ENCODE measurements around the gene AKR1C2.
"Not testable (repeated sequence)": the region's sequence is repeated elsewhere in the genome, so short reads cannot be mapped to it uniquely, and the experiment has no call there.

Gene AKR1C2

DNA sequence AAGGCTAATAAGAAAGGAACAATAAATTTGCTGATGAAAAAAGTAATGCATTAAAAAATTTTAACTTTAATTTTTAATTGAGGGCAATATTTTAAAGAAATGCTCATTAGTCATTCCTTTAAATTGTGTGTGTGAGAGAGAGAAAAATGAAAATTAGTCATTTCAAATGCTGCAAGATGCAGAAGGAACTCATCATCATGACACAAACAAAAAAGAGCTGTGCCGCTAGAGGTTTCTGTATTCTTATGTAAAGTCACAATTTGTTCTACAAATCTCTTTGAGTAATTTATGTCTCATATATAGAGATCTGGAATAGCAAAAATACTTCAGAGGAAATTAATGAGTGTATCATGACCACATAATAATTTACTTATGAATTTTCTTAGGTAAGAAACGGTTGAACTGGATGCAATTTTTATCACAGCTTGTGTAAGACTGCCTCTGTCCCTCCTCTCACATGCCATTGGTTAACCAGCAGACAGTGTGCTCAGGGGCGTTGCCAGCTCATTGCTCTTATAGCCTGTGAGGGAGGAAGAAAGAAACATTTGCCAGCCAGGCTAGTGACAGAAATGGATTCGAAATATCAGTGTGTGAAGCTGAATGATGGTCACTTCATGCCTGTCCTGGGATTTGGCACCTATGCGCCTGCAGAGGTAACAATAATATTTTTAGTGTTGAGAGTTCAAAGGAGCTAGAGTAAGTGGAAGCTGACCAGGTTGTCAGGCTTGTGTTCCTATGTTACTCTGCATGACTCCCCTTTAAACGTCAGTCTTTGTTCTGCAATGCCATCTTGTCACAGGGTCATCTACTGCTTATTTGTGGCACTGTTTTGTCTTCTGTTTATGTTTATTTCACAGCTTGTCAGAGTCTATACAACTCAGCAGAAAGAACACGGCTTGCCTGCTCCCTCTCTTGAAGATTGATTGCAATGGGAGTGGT is 40.5 kb downstream of the AKR1C2 start, which contains the start of gene AKR1C1:
Gene AKR1C1 (plus strand): TSS at position 540 of the 939 bp plus-strand sequence. CDS start 30 bp downstream, at position 570.
- FAIRE-seq; DNase-seq (ENCODE audit: insufficient read length, low spot score): not testable (repeated sequence)

DNA sequence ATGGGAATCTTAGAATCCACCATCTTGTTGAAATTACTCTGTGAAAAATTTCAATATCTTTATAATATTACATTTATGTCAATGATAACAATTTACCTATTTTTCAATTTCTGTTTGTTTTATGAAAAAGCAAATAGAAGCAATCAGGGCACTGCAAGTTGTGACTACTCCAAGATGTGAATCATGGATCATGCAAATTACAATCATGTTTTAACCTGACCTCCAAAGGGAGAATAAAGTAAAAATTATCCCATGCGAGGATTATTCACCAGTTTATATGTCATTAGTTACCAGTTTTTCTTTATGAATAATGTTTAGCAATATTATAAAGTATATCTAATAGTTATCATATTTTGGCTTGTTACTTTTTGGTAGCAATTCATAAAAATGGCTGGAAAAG is 41.3 kb downstream of the AKR1C2 start:
- FAIRE-seq: not testable (repeated sequence)

DNA sequence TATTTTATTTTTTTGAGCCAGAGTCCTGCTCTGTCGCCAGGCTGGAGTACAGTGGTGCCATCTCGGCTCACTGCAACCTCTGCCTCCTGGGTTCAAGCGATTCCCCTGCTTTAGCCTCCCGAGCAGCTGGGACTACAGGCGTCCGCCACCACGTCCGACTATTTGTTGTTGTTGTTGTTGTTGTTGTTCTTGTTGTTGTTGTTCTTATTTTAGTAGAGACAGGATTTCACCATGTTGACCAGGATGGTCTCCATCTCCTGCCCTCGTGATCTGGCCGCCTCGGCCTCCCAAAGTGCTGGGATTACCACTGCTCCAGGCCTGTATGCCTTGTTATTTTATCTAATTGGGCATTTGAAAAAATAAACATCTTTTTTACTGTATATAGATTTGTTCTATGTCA is 42.1 kb downstream of the AKR1C2 start:
- FAIRE-seq; DNase-seq (ENCODE audit: insufficient read length, low spot score): not testable (repeated sequence)

More for the DNA sequence above, 41.3 kb downstream of the AKR1C2 start:
- not testable (repeated sequence) for DNase-seq (ENCODE audit: insufficient read length, low spot score)

DNA sequence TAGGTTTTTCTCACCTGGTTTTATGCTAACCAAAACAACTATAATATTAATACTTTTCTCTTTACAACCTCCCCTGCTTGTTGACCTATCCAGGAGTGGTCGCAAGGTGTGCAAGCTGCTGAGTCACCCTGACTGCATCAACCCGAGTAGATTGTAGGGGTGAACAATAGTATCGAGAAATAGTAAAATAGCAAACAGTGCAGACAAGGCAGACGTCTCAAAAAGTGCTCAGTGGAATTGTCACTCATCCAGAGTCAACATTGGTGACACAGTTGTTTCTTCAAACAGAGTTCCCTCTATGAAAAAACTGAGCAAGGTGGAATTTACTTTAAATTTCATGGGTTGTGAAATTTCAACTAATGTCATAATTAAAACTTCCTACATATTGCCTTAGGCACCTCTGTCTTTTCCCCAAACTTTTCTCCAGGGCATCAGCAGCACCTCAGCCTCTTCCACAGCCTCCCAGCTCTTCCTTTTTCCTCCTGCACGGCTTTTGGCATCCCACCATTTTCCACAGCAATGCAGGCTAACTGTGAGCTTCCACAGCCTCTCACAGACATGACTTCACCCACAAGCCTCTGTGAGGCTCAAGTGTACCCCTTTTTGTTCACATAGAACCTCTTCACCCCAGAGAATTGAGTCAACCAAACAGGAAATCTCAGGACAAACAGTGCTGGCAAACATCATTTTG is 46.6 kb downstream of the AKR1C2 start:
- DNase-seq (ENCODE audit: insufficient read length, low spot score); FAIRE-seq: not testable (repeated sequence)

DNA sequence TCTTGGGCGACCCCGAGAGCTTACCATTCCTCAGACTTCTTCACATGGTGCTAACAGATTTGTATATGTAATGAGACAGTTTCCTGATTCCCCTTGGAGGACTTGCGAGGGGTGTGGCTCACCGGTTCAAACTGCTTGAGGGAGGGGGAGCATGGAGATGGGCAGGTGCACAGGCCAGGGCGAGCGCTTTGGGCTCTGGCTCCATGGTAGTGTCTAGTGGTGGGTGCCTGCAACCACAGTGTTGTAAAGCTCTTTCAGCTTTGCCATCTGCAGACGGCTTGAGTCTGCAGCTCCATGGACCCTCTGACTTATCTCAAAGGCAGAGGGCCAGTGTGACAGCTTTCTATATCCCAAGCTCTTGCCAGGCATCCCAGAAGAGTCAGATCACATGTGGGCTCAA is 47.6 kb downstream of the AKR1C2 start:
- DNase-seq (ENCODE audit: insufficient read length, low spot score); FAIRE-seq: not testable (repeated sequence)

DNA sequence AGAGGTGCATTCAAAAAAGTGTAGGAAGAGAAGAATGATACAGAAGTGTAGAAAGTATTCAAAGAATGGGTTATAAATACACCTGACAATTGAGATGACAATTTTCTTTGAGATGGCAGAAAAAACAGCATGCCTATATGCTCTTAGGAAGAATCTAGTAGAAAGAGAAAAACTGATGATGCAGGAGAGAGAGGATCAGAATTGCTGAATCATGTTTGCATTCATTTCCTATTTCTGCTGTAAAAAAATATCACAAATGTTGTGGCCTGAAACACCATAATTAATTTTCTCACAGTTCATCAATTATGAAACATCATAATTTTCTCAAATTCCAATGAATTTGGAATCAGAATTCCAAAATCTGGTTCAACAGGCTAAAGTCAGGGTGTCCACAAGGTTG is 50.3 kb downstream of the AKR1C2 start:
- FAIRE-seq (no peak), DNase-seq (ENCODE audit: insufficient read length, low spot score) (no peak)

DNA sequence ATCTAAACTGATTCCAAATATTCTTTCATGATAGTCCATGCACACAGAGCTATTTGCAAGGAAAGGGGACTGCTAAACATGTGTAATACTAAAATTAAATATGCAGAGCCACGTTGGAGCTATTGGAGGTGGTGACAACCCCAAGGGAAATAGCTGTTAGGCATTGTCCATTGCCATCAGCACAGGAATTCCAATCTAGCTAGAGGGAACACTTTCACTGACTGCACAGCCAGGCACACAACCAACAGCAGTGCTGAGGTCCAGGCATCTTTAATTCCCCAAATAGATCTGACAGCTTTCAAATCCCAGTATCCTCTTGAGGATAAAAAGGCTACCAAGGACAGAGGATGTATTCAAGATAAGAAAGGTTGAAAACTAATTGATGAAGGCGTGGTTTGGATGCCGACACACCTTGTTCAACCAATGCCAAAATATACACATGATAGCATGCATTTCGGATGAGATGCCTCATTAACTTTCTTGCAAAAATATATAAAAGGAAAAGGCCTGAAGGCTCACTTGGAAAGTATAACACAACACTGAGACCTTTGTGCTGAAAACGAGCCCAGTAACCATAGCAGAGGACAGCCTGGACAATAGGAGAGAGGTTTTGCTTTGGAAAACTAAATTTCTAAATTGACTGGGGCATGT is 52.0 kb downstream of the AKR1C2 start:
- not testable (repeated sequence) for FAIRE-seq; DNase-seq (ENCODE audit: insufficient read length, low spot score)

DNA sequence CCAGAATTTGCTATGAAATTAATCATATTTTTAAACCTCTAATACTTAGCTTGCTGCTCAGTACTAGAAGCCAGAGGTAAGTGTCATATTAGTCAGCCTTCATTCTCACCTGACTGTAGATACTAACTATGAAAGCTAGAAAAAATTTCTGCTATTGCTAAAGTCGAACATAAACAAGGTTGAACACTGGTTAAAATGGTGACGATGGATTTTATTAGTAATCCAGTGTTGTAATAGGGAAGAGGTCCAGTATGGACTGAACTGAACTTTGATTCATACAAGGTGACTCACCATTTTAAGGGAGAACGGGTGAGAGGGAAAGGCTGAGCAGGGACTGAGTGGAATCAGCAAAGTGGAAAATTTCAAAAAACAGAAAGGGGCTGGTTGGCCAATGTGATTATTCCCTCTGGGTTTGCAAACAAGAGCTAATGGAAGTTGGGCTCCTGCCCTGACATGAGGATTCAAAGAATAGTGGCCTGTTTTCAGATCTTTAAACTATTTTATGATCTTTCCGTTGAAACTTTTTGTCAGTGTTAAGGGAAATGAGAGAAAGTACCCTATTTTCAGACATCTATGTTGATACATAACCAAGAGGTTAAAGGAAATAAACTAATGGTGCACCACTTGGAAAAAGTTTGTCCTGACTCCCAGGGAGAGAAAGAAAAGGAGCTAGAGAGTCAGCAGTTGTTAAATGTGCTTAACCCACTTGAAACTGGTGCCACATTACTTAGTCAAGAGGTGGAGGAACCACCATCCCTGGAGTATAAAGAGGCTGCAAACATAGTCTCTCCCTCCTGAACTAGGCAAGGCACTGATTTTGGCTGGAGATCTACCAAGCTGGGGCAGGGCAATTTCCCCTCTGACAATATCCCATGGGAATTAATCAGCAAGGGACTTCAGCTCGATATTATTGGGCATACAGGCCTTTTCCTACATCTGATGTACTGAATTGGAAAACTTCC is 55.7 kb downstream of the AKR1C2 start:
- FAIRE-seq (no peak), DNase-seq (ENCODE audit: insufficient read length, low spot score) (peak; percentile 22)

DNA sequence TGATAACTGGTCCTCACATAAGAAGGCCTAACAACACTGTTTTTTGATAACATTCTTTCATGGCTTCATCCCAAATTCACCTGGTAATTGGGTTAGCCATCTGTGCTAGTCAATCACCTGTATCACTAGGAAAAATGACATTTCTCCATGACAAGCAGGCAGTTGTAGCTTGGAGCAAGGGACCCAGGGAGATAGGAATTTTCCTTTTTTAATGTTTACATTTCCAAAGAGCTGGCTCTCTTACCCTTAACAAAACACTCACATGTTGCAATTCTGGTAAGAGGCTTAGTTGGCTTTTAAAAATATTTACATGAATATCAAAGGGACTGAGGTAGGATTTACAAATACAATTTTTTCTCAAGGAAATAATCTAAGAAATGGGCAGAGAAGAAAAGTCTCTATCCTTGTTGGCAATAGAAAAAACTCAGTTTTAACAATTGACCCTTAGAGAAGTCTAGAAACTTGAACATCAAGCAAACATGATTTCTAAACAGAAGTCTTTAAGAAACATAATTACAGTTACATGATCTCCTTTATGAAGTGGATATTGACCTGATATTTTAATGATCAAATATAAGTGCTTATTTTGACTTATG is 56.5 kb downstream of the AKR1C2 start:
- DNase-seq (ENCODE audit: insufficient read length, low spot score): no peak
- FAIRE-seq: no peak

DNA sequence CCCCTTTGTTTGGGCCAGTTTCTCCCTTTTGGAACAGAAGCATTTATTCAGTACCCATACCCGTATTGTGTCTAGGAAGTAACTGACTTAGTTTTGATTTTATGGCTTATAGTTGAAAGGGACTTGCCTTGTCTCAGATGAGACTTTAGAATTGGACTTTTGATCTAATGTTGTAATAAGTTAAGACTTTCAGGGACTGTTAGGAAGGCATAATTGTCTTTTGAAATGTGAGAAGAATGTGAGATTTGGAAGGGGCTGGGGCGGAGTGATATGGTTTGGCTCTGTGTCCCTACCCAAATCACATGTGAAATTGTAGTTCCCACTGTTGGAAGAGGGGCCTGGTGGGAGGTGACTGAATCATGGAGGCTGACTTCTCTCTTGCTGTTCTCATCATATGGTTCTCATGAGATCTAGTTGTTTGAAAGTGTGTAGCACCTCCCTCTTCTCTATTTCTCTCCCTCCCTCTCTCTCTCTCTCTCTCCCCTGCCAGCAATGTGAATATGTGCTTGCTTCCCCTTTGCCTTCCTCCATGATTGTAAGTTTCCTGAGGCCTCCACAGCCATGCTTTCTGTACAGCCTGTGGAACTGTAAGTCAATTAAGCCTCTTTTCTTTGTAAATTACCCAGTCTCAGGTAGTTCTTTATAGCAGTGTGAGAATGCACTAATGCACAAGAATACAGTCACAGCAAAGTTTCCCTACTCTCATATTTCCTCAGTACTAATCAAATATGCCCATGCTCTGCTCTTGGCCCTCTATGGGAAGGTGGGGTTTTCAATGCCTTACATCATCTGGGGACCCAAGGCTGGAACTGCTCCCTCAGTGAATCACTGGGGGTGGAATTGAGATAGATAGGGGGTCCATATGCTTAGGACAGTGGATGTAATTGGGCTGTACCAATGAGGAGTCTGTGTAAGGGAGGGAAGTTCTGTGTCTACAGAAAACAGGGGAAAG is 57.6 kb downstream of the AKR1C2 start:
- DNase-seq (ENCODE audit: insufficient read length, low spot score) (no peak), FAIRE-seq (no peak)

DNA sequence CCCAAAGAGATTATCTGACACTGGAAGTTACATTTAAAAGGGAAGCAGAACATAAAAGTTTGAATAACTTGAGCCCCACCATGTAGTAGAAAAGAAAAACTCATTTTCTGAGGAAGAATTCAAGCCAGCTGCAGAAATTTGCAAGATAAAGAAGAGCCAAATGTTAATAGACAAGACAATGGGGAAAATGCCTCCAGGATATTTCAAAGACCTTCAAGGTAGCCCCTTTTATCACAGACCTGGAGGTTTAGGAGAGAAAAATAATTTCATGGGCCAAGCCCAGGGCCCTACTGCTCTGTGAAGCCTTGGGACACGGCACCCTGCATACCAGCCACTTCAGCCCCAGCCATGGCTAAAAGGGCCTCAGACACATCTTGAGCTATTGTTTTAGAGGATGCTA is 58.8 kb downstream of the AKR1C2 start:
- DNase-seq (ENCODE audit: insufficient read length, low spot score) (no peak), FAIRE-seq (no peak)

DNA sequence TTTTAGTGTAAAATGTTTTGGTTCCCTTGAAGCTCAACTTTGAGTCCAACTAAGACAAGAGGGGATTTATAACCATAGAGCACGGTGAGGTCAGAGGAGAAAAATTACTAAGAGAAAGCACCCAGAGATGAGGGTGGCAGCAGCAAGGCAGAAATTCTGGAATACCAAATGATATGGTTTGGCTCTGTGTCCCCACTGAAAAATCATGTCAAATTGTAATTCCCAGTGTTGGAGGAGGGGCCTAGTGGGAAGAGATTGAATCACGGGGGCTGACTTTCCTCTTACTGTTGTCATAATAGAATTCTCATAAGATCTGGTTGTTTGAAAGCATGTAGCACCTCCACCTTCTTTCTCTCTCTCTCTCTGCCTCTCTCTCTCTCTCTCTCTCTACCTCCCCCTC is 59.8 kb downstream of the AKR1C2 start:
- FAIRE-seq: no peak
- no peak for DNase-seq (ENCODE audit: insufficient read length, low spot score)

DNA sequence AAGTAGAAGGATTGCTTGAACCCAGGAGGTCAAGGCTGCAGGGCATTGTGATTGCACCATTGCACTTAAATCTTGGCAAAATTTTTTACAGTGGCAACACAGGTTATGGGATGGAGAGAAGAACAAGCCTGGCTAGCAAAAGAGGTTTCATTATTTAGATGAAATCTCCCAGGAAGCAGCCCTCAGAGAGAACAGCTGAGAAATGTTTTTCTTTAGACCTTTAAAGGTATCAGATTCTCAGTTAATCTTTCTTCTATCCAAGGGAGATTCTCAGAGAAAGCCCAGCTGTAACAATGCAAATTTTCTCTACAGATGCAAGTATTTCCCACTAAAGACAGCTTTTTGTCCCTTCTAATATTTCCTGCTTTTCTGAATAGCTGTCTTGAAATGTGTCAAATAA is 60.2 kb downstream of the AKR1C2 start:
- not testable (repeated sequence) for DNase-seq (ENCODE audit: insufficient read length, low spot score); FAIRE-seq

DNA sequence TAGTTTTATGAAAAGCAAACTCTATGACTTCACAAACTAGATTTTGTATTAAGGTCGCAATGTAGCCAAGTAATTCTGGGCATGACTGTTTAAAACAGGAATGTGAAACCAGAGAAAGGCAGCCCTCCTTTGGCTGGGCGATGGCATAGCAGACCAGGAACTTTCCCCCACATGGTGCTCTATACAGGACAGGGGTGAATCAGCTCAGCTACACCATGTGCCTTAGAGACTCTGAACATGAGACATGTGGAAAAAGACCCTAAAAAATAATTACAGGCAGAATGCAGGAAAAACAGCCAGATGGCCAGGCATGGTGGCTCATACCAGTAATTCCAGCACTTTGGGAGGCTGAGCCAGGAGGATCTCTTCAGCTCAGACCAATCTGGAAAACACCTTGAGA is 60.7 kb downstream of the AKR1C2 start:
- FAIRE-seq: not testable (repeated sequence)

DNA sequence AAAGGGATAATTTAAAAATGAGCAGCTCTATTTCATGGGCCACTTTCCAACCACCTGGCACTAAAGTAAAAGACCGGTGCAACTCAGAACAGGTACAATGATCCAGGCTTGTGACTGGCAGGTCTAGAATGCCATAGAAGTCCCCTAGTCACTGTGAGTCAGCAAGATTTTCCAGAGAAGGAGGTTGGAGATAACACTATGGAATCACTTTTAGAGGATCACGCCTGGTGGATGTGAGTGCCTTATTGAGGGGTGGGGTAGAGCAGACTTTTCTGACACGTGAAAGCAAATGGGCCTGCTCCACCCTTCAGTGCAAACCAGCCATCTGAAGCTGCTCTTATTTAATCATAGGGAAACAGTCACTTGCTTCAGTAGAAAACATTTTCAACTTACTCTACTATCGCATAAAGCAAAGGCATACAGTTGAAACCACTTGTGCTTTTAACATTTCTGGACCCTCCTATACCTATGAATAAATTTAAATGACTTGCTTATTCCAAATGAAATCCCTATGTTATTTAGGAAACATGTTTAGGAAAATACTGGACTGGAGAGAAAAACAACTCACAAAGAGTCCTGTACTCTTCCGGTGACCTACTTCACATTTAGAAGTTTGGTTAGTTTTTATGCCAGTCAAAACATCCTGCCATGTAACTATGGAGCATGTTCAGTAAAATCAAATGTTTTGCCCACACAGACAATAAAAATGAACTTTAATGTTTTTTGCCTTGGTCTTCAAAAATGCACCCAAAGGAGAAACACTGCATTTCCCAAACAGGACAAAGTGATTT is 61.9 kb downstream of the AKR1C2 start:
- DNase-seq (ENCODE audit: insufficient read length, low spot score) (no peak), FAIRE-seq (no peak)

More for the DNA sequence above, 60.7 kb downstream of the AKR1C2 start:
- not testable (repeated sequence) for DNase-seq (ENCODE audit: insufficient read length, low spot score)

DNA sequence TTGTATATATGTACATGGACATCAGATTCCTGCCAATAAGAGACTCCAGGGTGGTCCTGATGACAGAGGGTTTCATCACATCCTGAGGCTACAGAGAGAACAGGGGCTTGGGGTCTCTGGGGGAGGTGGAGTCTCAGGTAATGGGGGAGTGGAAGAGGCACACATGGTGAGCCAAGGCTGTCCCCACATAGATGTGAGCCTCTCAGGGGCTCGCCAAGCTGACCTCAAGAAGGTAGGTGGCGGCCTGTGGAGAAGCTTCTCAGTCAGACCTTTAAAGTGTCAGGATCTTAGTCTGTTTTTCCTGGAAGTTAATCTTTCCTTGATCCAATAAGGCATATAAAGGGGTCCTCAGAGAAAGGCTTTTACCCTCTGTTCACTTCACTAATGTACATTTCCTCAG is 62.7 kb downstream of the AKR1C2 start:
- FAIRE-seq; DNase-seq (ENCODE audit: insufficient read length, low spot score): not testable (repeated sequence)

DNA sequence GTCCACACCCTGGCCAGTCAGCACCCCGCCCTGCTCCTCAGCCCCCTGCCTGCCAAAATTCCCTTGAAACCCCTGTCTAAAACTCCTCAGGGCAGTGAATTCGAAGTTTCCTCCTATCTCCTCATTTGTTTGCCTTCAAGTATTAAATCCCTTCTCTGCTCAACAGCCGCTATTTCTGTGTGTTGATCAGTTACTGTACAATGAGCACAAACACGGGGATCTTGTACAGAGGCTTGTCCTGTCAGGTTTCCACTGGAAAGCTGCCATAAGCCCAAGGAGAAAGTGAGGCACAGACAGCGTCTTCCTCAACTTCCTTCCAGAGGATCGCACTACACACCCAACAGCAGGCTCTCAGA is 63.6 kb downstream of the AKR1C2 start:
- FAIRE-seq; DNase-seq (ENCODE audit: insufficient read length, low spot score): not testable (repeated sequence)

Measured in HTR-8/SVneo (cell line).